Medulla oblongata (tissue), 1 donor: ENCODE measurements around the gene ERLIN1.

Experiments
- DNase-seq: peaks from one replicate; pipeline ENCODE4 v3.0.0-alpha.2; 2015; ENCODE audit errors: extremely low spot score

Gene ERLIN1

GRCh38 chr10:100185364-100186252 lies at the start of gene ERLIN1:
Gene ERLIN1 (minus strand): TSS chr10:100186029. CDS start chr10:100185626, 403 bp downstream.
- peak; percentile 94 for DNase-seq

GRCh38 chr10:100232101-100232500 lies 46.3 kb upstream of the ERLIN1 start:
- DNase-seq, result no peak

- peak; percentile 9 for DNase-seq
Observed at GRCh38 chr10:100229819-100230422, 44.1 kb upstream of the ERLIN1 start.

DNA sequence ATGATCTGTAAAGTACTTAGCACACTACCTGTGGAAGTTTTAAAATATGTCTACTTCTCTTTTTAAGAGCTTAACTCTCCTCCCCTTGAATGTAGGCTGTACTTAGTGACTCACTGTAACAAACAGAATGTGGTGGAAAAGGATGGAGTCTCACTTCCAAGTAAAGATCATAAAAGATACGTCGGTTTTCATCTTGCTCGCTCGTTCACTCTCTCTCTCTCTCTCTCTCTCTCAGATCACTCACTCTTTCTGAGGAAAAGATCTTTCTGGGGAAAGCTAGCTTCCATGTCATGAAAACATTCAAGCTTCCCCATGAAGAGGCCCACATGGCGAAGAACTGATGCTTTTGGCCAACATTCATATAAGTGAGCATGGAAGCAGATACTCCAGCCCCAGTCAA lies 38.0 kb upstream of the ERLIN1 start:
- DNase-seq, result no peak

GRCh38 chr10:100222529-100222928 lies 36.7 kb upstream of the ERLIN1 start:
- no peak for DNase-seq

DNA sequence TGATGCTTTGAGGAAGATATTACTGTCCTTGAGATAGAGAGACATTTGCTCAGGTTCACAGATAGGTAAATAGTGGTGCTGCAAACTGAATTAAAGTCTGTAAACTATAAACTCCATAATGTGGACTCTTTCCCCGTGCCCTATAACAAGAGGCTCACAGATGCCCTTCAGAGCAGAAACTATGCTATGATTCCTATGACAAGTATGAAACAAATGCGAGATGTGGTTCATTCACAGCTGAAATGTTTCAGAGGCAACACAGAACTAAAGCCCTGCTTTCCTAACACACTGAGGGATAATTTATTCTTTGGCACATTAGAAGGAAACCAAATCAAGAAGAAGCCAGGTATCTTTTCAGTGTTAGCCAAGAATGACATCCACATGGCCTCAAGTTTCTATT lies 30.2 kb upstream of the ERLIN1 start:
- no peak for DNase-seq

- DNase-seq, result no peak
Observed at GRCh38 chr10:100209303-100209702, 23.5 kb upstream of the ERLIN1 start.

DNA sequence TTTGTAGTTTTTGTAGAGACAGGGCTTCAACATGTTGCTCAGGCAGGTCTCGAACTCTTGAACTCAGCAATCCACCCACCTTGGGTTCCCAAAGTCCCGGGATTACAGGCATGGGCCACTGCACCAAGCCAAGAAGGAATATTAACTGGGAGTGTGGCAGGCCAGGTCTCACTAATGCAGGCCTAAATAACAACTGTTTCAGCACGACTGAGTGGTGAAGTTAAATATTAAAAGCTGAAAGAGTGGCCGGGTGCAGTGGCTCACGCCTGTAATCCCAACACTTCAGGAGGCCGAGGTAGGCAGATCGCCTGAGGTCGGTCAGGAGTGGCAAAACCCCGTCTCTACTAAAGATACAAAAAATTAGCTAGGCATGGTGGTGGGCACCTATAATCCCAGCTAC lies 22.4 kb upstream of the ERLIN1 start:
- DNase-seq, result no peak

DNA sequence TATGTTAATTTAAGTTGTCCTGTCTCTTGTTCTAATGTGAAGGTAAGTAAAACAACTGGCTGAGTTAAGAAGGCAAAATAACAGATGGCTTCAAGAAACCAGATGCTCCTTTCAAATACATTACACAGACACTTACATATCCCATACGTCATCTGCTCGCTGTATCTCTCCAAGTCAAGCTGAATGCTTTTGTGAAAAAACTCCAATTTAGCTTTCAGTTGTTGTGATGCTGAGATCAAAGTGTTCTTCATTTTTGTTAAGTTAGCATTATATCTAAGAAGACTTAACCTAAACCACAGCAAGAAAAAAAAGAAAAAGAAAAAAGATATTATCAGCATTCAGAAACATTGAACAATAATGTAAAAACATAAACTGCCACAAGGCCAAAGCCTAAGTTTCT lies 18.5 kb upstream of the ERLIN1 start:
- DNase-seq, result no peak

- DNase-seq, result no peak
Observed at GRCh38 chr10:100201549-100201948, 15.7 kb upstream of the ERLIN1 start.

- DNase-seq, result no peak
Observed at GRCh38 chr10:100194711-100195110, 8.9 kb upstream of the ERLIN1 start.

GRCh38 chr10:100192350-100192749 lies 6.5 kb upstream of the ERLIN1 start:
- DNase-seq, result peak; percentile 24

DNA sequence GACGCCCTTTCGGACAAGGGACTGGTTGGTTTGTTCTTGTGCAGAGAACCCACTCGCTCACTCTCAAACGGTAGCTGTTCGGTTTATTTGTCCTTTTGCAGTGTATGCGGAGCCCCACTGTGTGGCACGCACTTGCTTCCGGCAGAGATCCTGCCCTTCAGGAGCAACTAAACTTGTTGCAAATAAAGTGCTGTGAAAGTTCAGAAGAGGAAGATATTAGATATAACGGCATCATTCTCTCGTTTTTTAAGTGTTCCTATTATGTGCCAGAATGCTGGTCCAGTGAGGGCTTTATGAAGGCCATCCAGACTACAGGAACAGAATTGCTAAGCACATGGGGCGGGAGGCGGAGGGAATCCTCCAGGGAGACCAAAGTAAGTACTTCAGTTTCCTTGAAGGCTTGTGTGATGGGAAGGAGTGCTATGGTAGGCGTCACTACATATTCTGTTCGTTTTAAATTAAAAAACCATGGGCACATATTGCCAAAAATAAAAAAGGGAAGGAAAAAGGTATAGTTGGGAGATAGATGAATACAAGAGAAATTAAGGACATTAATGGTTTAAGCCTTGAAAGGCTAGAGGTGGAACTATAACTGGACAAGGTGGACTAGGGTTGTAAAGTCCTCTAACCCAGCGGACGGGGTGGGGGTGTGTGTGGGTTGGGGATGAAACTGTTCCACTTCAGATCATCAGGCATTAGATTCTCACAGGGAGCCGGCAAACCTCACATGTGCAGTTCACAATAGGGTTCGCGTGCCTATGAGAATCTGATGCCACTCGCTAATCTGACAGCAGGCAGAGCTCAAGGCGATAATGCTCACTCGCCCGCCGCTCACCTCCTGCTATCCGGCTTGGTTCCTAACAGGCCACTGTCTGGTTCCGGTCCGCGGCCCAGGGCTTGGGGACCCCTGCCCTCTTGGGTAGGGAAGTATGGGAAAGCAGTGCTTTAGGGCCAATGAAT lies 704 bp upstream of the ERLIN1 start:
- no peak for DNase-seq

DNA sequence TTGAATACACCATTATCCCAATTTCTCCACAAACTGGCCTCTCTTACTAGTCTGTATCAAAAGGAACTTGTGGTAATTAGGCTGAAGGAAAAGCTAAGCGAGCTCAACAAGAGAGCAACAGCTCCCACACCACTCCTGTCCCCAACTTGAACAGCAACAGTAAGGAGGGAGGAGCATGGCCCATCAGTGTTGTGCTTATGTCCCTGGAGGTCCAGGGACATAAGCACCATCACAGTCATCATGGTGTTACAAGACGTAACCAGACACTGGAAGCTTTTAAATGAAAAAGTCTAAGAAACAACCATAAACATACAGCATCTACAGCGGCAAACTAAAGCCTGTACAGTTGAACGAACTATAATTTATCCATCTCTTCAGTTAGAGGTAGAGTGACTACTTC lies 989 bp downstream of the ERLIN1 start:
- DNase-seq, result peak; percentile 5

- no peak for DNase-seq
Observed at GRCh38 chr10:100184426-100184825, 1.4 kb downstream of the ERLIN1 start.

GRCh38 chr10:100183481-100183880 lies 2.3 kb downstream of the ERLIN1 start:
- no peak for DNase-seq

DNA sequence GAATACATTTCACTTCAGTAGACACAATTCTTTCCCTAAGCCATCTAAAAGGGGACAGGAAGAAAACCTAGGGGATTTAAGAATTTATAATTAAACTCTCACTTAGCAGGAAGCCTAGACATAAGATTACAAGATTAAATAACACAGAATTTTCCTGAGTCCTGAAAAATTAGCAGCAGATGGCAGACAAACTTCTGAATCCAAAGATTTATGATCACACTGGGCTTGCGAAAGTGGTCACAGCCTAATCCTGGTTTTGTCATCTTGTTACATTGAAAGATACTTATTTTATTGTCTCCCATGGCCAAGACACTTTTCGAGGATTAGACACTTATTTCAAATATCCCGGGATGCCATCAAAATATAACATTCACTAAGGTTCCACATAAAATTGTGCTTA lies 2.9 kb downstream of the ERLIN1 start:
- DNase-seq, result no peak

DNA sequence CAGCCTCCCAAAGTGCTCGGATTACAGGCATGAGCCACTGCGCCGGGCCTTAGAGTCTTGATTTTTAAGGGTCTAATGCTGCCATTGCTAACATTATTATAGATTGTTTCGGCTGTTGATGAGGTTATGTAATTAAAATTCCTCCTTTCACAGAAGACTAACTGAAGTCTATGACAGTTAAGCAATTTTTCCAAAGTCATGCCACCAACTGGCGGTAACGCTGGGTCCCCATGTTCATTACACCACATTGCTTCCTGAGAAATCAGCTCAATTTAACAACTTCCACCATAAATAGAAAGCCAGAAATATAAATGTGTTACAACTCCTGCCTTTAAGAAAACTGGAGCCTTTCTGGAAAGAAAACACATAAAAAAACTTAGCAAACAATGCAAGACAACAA lies 3.5 kb downstream of the ERLIN1 start:
- DNase-seq, result no peak

DNA sequence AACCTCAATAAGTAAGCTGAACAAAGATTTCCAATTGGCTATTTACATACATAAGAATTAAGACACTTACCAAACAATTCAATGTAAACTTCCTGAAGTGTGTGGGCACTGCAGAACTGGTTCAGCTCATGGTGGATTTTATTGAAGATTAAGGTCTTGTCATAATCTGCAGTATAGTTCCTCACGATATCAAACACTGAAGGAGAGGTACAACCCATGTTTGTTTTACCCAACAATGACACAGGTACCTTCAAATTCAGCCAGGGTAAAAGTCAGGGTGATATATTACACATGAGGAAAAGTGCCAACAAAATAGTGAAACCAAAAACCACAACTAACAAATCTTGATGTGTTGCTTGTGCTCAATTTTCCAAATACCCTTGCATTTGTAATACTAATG lies 10.0 kb downstream of the ERLIN1 start:
- DNase-seq, result no peak

GRCh38 chr10:100174699-100175677 lies 10.8 kb downstream of the ERLIN1 start:
- DNase-seq, result no peak

GRCh38 chr10:100173035-100173434 lies 12.8 kb downstream of the ERLIN1 start:
- no peak for DNase-seq
